CD4-positive, alpha-beta T cell treated with Interleukin-15 for 4 hours (primary cell): ENCODE data around the gene AKR7A2.
A peak's percentile ranks its signal among the peaks of the same experiment; 100 is the strongest.

Experiments used
- DNase-seq: peaks from one replicate; pipeline ENCODE4 v3.0.0-alpha.2; 2020; ENCODE audit warnings: low spot score

AKR7A2 gene

GRCh38 chr1:19343617-19344350 is 31.8 kb upstream of the AKR7A2 start:
- DNase-seq = no peak

GRCh38 chr1:19342894-19343616 is 31.1 kb upstream of the AKR7A2 start:
- no peak for DNase-seq

- no peak for DNase-seq
These were observed 30.3 kb upstream of the AKR7A2 start for GRCh38 chr1:19342062-19342750.

GRCh38 chr1:19341201-19342061 is 29.5 kb upstream of the AKR7A2 start:
- peak; percentile 70 for DNase-seq

- no peak for DNase-seq
These were observed 28.5 kb upstream of the AKR7A2 start for GRCh38 chr1:19340387-19340937.

GRCh38 chr1:19339214-19339861 is 27.4 kb upstream of the AKR7A2 start:
- no peak for DNase-seq

- no peak for DNase-seq
These were observed 26.4 kb upstream of the AKR7A2 start for GRCh38 chr1:19338323-19338762.

- no peak for DNase-seq
These were observed 25.3 kb upstream of the AKR7A2 start for GRCh38 chr1:19337289-19337688.

- no peak for DNase-seq
These were observed 24.6 kb upstream of the AKR7A2 start for GRCh38 chr1:19336543-19336942.

- DNase-seq = no peak
These were observed 21.8 kb upstream of the AKR7A2 start for GRCh38 chr1:19333587-19334354.

- no peak for DNase-seq
These were observed 20.9 kb upstream of the AKR7A2 start for GRCh38 chr1:19332832-19333231.

GRCh38 chr1:19331262-19331878 is 19.4 kb upstream of the AKR7A2 start:
- no peak for DNase-seq

- DNase-seq = no peak
These were observed 18.6 kb upstream of the AKR7A2 start for GRCh38 chr1:19330449-19331135.

GRCh38 chr1:19329611-19330010 is 17.7 kb upstream of the AKR7A2 start:
- no peak for DNase-seq

- DNase-seq = no peak
These were observed 17.2 kb upstream of the AKR7A2 start for GRCh38 chr1:19329188-19329587.

- DNase-seq = no peak
These were observed 16.5 kb upstream of the AKR7A2 start for GRCh38 chr1:19328486-19328885.

GRCh38 chr1:19327736-19328135 is 15.8 kb upstream of the AKR7A2 start:
- DNase-seq = no peak

- no peak for DNase-seq
These were observed 15.4 kb upstream of the AKR7A2 start for GRCh38 chr1:19327301-19327700.

GRCh38 chr1:19326748-19327065 is 14.8 kb upstream of the AKR7A2 start:
- no peak for DNase-seq
